Subcutaneous abdominal adipose tissue (tissue), 5 donors: ENCODE measurements around the gene CDH18.

Source experiments
- H3K27ac ChIP-seq: one replicate; pipeline ENCODE4 v1.7.0; 2013; ENCODE audit warnings: low read depth, mild to moderate bottlenecking, inconsistent platforms, low read length, moderate library complexity
- H3K27me3 ChIP-seq, 5 donors: one replicate each; pipeline ENCODE4 v1.7.0; 2013; ENCODE audit warnings: low read length in 5 of 5, inconsistent platforms in 1 of 5; ENCODE audit not compliant: control insufficient read depth in 5 of 5, insufficient read depth in 4 of 5
- H3K36me3 ChIP-seq, 5 donors: one replicate each; pipeline ENCODE4 v1.7.0; 2013; ENCODE audit warnings: low read length in 5 of 5; ENCODE audit not compliant: control insufficient read depth in 5 of 5, insufficient read depth in 5 of 5
- H3K4me1 ChIP-seq, 5 donors: one replicate each; pipeline ENCODE4 v1.7.0; 2013; ENCODE audit warnings: low read length in 5 of 5, mild to moderate bottlenecking in 3 of 5, moderate library complexity in 1 of 5; ENCODE audit not compliant: control insufficient read depth in 5 of 5, insufficient read depth in 5 of 5
- H3K4me3 ChIP-seq, 5 donors: one replicate each; pipeline ENCODE4 v1.7.0; 2013; ENCODE audit warnings: low read length in 5 of 5, low read depth in 1 of 5
- H3K9ac ChIP-seq, 5 donors: one replicate each; pipeline ENCODE4 v1.7.0; 2013; ENCODE audit warnings: low read length in 5 of 5, mild to moderate bottlenecking in 4 of 5, moderate library complexity in 3 of 5
- H3K9me3 ChIP-seq, 5 donors: one replicate each; pipeline ENCODE4 v1.7.0; 2013; ENCODE audit warnings: low read length in 5 of 5; ENCODE audit not compliant: control insufficient read depth in 5 of 5
- donor health status: healthy.
- donor health status: healthy.
- donor health status: healthy.
- donor health status: healthy.
- donor health status: healthy.

Gene CDH18

GRCh38 chr5:19713740-19714139 is 274.3 kb downstream of the CDH18 start:
- Histone ChIP-seq H3K36me3 (no peaks in the 10 kb centered on the region), H3K9me3 (peaks cover 0 to under 1% (median 0%) of the 10 kb centered on the region in 5 donors), H3K9ac (no peak overlapping the region), H3K4me1 (no peaks in the 10 kb centered on the region), H3K4me3 (no peak overlapping the region), H3K27ac (no peak overlapping the region), H3K27me3 (no peaks in the 10 kb centered on the region)

- Histone ChIP-seq H3K27ac (no peak overlapping the region), H3K4me1 (no peaks in the 10 kb centered on the region), H3K27me3 (no peaks in the 10 kb centered on the region), H3K9ac (no peak overlapping the region), H3K4me3 (no peak overlapping the region), H3K36me3 (no peaks in the 10 kb centered on the region), H3K9me3 (peaks cover 0 to 7% (median 0%) of the 10 kb centered on the region in 5 donors)
These were observed 278.6 kb downstream of the CDH18 start for GRCh38 chr5:19709403-19709802.

DNA sequence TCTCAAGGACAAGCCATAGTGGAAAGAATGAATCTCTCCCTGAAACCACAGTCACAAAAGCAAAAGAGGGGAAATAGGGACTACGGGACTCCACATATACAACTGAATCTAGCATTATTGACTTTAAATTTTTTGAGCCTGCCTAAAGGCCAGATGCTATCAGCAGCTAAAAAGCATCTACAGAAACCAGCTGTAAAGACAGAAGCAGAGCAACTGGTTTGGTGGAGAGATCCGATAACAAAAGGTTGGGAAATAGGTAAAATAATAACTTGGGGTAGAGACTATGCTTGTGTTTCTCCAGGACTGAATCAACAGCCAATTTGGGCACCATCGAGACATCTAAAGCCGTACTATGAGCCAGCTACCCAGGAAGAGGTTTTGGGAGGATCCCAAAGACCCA is 281.2 kb downstream of the CDH18 start:
- Histone ChIP-seq H3K9me3 (peaks cover 0 to 11% (median 7%) of the 10 kb centered on the region in 5 donors), H3K36me3 (no peaks in the 10 kb centered on the region), H3K27me3 (no peaks in the 10 kb centered on the region), H3K4me1 (no peaks in the 10 kb centered on the region), H3K9ac (no peak overlapping the region), H3K27ac (no peak overlapping the region), H3K4me3 (no peak overlapping the region)

DNA sequence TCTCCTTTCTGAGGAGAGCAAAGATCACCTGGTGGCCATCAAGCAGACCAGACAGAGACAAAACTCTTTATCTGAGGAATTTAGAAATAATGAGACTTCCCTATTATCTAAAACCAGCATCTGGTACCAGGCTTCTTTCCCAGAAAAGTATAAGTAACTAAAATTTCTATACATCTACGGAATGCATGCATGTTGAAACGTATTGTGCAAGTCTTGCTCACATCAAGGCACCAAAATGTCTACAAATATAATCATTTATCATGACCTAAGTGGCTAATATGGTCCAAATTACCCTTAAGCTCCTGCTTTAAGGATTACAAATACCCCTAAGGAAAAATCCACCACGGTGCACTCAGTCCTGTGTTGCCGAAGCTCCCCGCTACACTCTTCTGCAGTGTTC is 286.3 kb downstream of the CDH18 start:
- H3K9me3 ChIP-seq: peaks cover 0 to 7% (median 4%) of the 10 kb centered on the region in 5 donors
- no peaks in the 10 kb centered on the region for H3K4me1 ChIP-seq
- no peak overlapping the region for H3K27ac ChIP-seq
- H3K36me3 ChIP-seq: no peaks in the 10 kb centered on the region
- H3K9ac ChIP-seq: no peak overlapping the region
- H3K4me3 ChIP-seq: no peak overlapping the region
- no peaks in the 10 kb centered on the region for H3K27me3 ChIP-seq

DNA sequence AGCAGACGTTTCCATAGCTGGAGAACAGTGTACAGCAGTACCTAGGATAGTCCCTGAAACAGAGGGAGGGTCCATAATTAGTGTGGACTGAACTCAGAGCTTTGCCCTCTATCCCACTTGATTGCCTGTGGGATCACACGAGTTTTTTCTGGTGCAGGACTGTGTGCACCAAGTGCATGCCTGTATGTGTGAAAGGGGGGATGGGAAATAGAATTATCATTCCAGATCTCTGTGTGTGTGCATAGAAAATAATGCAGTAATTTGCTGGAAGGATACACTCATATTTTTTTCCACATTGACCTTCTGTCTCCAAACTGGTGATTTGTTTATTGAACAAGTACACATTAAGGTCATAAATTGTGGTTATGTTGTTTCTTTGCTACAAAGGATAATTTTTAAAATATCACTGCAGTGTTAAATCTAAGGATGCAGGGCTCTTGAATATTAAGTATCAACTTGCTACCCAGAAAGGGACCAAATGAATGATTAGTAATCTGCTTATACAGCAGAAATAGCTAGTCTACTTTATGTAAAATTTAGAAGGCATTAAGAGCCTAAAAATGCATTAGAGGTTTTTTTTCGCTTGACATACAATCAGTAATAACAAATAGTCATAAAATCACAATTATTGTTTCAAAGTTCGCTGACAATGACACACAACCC is 292.9 kb downstream of the CDH18 start:
- Histone ChIP-seq H3K9me3 (peaks cover 0 to 3% (median 2%) of the 10 kb centered on the region in 5 donors), H3K4me3 (no peak overlapping the region), H3K27ac (no peak overlapping the region), H3K36me3 (no peaks in the 10 kb centered on the region), H3K9ac (no peak overlapping the region), H3K27me3 (no peaks in the 10 kb centered on the region), H3K4me1 (no peaks in the 10 kb centered on the region)

DNA sequence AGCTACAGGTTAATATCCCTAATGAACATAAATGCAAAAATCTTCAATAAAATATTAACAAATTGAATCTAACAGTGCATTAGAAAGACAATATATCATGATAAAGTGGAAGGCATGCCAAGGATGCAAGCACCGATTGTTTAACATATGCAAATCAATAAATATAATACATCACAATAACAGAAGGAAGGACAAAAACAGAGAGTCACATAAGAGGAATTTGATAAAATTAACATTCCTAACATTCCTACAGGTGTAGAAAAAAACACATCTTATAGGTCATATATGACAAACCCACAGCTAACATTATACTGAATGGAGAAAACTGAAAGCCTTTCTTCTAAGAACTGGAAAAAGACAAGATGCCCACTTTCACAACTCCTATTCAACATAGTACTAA is 297.0 kb downstream of the CDH18 start:
- H3K27ac ChIP-seq: no peak overlapping the region
- no peak overlapping the region for H3K4me3 ChIP-seq
- no peaks in the 10 kb centered on the region for H3K36me3 ChIP-seq
- no peaks in the 10 kb centered on the region for H3K4me1 ChIP-seq
- H3K27me3 ChIP-seq: no peaks in the 10 kb centered on the region
- H3K9me3 ChIP-seq: peaks cover 2 to 12% (median 8%) of the 10 kb centered on the region in 5 donors
- no peak overlapping the region for H3K9ac ChIP-seq

- Histone ChIP-seq H3K27ac (no peak overlapping the region), H3K27me3 (no peaks in the 10 kb centered on the region), H3K9ac (no peak overlapping the region), H3K36me3 (no peaks in the 10 kb centered on the region), H3K9me3 (peaks cover 0 to 10% (median 6%) of the 10 kb centered on the region in 5 donors), H3K4me3 (no peak overlapping the region), H3K4me1 (no peaks in the 10 kb centered on the region)
These were observed 302.5 kb downstream of the CDH18 start for GRCh38 chr5:19685473-19685872.

GRCh38 chr5:19676895-19677294 is 311.1 kb downstream of the CDH18 start:
- no peaks in the 10 kb centered on the region for H3K27me3 ChIP-seq
- no peak overlapping the region for H3K27ac ChIP-seq
- no peak overlapping the region for H3K9ac ChIP-seq
- H3K9me3 ChIP-seq: no peaks in the 10 kb centered on the region
- no peaks in the 10 kb centered on the region for H3K4me1 ChIP-seq
- no peaks in the 10 kb centered on the region for H3K36me3 ChIP-seq
- no peak overlapping the region for H3K4me3 ChIP-seq

DNA sequence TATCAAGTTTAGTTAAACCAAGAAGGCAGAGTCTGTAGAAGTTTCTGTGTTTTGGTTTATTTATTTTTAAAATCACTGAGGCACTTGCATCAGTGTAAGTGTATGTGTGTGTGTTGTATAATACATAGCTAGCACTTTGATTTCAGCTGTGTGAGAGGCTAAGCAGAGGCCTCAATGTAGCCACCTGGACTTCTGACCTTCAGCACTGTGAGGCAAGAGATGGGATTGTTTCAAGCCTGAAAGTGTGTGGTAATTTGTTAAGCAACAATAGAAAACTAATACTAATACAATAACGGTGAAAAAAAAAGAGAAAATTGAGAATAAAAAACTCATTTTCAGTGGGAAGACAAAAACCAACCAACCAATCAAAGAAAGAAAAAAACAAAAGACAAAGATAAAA is 327.3 kb downstream of the CDH18 start:
- no peaks in the 10 kb centered on the region for H3K27me3 ChIP-seq
- no peaks in the 10 kb centered on the region for H3K4me1 ChIP-seq
- no peaks in the 10 kb centered on the region for H3K9me3 ChIP-seq
- H3K9ac ChIP-seq: no peak overlapping the region
- H3K36me3 ChIP-seq: no peaks in the 10 kb centered on the region
- no peak overlapping the region for H3K4me3 ChIP-seq
- no peak overlapping the region for H3K27ac ChIP-seq

- H3K4me3 ChIP-seq: no peak overlapping the region
- no peak overlapping the region for H3K9ac ChIP-seq
- H3K27ac ChIP-seq: no peak overlapping the region
- no peaks in the 10 kb centered on the region for H3K4me1 ChIP-seq
- no peaks in the 10 kb centered on the region for H3K36me3 ChIP-seq
- no peaks in the 10 kb centered on the region for H3K9me3 ChIP-seq
- no peaks in the 10 kb centered on the region for H3K27me3 ChIP-seq
These were observed 332.4 kb downstream of the CDH18 start for GRCh38 chr5:19655627-19656026.
